ENCODE measurements around the gene XPO4.

The XPO4 gene

DNA sequence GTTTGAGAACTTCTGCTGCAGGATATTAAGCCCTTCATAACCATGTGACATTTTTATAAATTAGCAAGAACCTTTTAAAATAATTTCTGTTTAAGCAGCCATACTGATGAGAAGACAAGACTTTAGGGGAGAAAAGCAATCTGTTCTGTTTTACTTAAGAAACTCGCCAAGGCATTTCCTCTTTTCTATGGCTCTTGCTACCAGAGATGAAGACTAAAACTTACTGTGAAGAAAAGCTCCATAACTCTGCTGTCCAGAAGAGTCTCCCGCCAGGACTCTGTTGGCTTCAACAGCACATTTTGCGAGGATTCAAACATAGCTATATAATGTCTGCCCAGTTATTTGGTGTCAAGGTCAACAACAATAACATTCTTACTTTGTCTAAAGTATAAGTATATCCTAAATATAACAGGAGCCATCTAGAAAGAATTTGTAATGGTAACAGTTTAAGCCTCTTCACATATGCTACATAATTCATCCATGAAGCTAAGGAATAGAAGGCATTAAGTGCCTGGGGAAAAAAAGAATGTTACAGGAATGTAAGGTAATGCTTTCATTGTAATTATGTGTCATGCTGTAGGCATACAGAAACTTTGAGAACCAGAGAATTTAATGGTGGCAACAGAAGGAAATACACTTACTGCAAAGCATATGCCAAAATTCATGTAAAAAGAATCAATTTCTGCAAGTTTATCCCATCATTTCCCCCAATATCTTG lies 75.5 kb downstream of the XPO4 start:
- DNase-seq: no peak

DNA sequence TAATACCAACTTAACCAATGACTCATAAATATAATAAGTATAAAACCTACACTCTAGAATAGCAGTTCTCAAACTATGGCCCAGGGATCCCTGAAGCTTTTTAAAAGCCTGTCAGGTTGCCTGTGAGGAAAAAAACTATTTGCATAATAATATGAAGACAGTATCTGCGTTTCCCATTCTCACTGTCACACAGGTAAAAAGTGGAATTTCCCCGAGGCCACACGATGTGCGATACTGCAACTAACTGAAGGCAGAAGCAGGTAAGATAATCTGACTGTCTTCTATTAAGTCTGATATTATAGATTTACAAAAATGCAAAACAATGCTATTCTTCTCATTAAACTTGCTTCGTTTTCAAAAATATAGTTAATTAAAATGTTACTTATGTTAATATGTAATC lies 76.2 kb downstream of the XPO4 start:
- no peak for DNase-seq

DNA sequence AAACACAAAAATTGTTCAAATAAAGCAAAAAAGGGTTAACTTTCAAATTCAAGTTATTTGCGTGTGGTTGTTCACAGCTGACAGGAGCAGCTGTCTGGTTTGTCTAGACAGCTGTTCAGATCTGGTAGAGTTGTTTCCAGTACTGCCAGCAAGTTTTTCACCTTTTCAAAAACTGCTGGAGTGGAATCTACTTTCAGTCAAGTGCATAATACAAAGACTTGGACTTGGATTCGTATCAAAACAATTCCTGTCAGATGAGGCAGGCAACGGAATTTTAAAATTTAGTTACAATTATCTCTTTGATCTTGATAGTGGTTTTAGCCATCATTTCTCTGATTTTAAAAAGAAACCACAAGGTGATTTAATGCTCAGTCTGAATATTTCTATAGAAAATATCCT lies 77.1 kb downstream of the XPO4 start:
- no peak for DNase-seq

DNA sequence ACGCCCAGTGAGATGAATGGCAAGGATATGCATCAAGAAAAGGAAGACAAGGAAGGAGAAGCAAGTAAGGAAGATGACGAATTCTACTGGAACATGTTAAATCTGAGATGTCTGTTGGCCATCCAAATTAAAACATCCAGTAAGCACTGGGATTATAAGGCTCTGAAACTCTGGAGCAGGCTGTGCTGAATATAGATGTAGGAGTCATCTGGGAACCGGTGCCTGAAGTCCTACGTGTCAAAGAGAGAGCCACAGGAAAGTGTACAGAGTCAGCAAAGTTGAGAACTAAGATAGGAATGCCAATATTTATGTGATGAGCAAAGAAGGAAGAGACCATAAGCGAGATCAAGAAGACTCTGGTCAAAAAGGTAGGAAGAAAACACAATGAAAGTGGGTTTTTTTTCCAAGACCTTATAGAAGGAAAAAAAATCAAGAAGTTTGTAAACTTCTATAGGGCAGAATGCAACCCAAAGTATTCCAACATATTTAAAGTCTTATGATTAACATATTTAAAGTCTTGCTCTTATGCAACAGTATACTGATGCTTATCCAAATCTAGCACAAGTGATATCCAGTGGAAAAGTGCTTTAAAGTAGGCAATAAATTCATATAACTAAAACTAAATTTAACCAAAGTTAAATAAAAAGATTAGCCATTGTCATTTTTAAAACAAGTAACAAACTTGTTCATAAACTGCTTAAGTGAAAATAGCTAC lies 77.6 kb downstream of the XPO4 start:
- no peak for DNase-seq

DNA sequence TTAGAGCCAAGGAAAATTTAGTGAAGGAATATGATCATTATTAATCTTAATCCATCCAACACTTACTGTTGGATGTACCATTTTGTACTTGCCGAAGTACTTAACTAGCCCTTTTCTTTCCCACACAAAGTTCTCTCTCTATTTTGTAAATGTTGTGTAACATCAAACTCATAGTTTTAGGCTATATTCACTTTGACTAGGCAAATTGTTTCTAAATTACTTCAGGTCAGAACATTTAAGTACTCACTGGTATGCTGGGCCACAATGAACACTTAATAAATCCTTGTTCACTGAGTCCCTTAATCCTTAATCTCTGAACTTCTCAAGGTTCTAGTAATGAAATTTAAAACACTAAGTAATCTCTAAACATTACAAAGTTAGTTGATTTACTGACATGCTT lies 79.5 kb downstream of the XPO4 start:
- no peak for DNase-seq

DNA sequence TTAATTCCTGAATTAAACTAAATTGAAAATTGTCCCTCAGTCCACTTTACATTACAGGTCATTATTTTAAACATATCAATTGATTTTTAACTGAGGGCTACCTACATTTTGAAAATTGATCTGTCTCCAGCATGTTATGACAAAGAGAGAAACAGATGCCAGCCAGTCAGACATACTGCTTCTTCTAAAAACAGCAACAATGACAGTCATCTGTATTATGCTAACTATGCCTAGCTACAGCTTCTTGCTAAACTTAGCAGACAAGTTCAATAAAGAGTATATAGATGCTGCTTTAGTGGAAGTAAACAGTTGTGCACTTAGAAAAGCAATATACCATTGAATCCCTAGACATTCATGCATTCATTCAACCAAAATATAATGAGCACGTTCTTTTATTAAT lies 80.1 kb downstream of the XPO4 start:
- no peak for DNase-seq

DNA sequence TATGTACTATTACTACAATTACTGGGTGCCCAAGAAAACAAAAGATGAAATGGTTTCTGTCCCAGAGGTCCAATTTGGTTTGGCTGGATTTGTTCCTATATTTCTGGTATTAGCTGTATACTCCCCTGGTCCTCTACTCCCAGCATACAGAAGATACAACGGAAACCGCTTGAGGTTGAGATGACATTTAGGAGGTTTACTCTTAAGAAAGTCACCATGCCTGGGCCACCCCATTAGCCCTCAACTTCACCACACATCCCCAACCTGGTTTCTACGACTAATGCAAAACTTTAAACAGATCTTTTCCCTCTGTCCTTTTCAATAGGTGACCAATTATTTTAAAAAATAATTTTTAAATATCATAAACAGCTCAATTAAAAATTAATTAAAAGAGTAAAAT lies 82.8 kb downstream of the XPO4 start:
- no peak for DNase-seq

DNA sequence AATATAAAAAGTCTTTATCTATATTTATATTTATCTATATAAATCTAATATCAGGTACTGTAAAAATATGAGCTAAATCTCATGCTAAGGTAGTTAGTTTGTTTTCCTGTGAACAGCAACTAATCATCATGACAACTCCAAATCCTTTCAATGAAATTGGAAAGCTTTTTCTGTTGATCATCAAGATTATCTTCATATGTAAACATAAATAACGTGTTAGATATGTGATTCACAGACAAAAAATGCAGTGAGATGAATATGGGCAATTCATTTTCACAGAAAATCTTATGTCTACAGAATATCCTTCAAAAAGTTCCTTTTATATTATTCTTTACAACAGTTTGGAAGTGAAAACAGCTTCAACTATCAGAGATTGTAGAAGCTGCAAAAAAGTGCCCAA lies 87.1 kb downstream of the XPO4 start:
- DNase-seq: no peak

DNA sequence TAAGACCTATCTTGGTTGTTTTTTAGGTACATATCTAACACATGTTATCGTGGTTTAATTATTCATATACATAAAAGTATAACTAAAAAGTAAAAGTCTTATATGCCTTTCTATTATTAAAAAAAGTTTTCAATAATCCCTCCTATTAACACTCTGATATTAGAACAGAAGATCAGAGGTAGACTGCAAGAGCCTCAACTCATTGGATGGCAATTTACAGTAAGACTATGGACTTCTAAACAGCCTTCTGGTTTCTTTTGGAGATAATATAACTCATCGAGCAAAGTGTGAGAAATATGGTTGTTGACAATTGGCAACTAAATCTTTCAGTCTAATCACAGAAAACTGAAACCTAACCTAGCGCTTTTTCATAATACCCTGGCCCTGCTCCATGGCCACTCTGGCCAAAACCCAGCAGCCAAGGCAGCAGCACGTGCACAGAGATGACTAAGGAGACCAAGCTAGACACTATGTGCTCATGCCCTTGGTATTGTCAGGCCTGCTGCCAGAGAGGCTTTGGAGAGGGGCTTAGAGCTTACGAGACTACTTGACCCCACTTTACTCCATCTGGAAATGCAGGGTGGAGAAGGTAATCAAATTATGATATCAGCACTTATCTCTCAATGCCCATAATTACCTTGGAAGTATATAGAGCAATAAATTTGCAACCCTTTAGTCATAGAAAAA lies 88.2 kb downstream of the XPO4 start:
- no peak for DNase-seq

DNA sequence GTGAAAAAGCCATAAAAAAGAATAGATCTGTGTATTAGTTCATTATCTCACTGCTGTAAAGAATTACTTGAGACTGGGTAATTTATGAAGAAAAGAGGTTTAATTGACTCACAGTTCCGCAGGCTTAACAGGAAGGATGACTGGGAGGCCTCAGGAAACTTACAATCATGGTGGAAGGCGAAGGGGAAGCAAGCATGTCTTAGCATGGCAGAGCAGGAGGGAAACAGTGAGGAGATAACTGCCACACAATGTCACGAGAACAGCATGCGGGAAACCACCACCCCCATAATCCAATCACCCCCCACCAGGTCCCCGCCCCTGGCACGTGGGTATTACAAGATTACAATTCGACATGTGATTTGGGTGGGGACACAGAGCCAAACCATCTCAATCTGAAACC lies 89.7 kb downstream of the XPO4 start:
- no peak for DNase-seq

DNA sequence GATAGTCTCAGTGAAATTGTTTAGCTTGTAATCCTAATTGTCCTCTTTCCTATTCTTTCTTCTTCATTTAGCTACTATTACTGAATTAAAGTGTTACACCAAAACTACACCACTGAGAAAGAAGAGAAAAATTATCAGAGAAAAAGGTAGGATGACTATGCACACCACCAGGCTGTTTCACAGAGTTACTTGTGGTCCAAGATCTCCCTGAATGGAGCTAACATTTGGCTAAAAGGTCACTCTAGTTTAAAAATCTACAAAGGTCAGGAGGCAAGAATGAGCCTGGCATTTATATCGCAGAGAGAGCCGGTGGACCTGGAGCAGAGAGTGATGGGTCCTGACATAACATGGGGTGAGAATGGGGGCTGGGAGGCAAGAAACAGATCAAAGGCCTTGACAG lies 91.7 kb downstream of the XPO4 start:
- DNase-seq: no peak

DNA sequence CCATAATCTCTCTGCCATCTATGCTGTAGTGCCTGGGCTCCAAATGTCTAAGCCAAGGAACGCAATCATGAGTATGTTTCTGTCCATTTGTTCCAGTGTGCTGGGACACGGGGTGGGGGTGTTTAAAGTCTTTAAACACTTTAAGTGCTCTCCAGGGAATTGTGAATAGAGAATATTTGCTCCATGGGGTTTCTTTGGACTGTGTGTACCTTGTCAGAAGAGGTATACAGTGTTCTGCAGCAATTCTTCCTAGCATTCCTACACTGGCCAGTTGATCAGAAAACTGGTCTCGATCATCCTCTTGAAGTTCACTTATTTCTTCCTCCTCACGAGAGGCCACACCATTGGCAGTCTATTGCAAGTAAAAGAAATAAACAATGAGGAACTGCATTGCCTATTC lies 93.7 kb downstream of the XPO4 start:
- DNase-seq: no peak

DNA sequence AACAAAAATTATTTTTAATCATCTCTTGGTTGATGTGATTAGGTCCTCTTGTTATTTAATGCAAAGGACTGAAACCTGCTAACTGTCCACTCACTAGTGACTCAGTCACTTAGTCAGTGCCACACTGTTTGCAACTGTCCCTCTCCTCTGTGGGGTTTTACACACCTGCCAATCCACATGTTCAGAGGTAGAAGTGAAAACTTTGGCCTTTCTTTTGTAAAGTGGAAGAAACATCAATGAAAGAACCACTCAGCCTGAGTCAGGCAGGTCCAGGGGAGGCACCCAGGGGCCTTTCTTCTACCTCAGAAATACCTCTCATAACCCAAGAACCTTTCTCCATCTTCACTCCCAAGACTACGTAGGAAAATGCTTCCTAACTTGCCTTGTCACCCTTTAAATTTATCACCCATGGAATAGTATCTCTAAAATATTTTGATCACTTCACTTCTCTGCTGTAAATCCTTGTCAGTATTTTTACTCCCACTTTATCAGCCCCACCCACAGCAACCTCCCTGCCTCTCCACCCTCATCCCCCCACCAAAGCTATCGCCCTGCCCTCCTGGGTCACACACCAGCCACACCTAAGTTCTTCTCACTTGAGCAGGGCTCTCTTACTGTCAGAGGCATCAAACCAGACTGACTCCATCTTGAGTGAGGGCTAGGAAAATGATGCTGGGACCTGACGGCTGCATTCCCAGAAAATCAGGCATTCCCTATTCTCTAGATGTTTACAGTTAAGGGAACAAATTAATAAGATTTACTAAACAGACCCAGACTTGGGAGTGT lies 99.2 kb downstream of the XPO4 start:
- no peak for DNase-seq

DNA sequence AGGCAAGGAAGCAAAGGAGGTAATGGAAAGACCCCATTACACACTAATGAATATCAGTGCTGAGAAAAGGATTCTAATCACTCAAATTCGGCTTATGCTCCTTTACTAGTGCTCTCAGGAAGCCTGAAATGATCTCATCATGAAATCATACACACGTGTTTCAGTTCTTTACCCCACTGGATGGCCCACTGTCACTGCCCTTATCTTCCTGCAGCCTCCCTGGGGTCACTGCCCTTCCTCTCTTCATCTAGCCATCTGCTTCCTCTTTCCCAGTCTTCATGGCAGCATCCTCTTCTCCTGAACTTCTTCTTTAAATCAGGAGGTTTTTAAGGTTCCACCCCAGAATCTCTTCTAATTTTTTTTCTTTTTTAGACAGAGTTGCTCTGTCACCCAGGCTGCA lies 100.8 kb downstream of the XPO4 start:
- DNase-seq: no peak

DNA sequence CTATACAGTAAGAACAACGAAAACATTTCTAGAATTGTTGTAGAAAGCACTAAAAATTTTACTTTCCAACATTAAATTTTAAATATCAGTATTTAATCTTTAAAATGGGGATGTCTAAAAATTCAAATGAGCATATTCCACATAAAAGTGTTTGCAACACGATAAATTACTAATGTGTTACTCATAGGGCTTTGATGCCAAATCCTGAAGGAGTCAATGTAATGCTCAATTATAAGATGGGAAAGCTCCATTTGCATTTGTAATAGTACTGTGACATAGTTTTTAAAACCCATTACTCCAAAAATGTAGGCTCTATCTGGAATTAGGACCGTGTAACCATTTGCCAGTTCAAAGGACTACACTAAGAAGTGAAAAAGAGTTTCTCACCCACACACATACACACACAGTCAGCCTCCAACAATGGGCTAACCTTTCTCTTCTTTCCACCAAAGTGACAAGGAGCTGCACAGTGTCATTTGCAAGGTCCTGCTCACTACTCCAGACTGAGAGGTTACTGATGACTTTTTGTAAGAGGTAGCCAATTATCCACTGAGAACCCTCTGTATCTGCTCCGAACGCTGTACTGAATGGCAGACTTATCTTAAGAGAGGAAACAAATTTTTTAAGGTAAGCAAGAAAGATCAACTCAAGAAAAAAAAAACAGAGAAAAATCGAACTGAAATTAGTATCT lies 102.7 kb downstream of the XPO4 start:
- no peak for DNase-seq

DNA sequence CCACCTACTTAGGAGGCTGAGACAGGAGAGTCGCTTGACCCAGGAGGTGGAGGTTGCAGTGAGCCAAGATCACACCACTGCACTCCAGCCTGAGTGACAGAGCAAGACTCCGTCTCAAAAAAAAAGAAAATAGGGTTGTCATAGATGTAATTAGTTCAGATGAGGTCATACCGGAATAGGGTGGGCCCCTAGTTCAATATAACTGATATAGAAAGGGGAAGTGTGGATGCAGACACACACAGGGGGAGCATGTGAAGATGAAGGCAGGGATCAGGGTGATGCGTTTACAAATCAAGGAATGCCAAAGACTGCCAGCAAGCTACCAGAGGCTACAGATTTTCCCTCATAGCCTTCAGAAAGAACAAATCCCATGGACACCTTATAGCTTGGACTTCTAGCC lies 104.5 kb downstream of the XPO4 start:
- DNase-seq: no peak

DNA sequence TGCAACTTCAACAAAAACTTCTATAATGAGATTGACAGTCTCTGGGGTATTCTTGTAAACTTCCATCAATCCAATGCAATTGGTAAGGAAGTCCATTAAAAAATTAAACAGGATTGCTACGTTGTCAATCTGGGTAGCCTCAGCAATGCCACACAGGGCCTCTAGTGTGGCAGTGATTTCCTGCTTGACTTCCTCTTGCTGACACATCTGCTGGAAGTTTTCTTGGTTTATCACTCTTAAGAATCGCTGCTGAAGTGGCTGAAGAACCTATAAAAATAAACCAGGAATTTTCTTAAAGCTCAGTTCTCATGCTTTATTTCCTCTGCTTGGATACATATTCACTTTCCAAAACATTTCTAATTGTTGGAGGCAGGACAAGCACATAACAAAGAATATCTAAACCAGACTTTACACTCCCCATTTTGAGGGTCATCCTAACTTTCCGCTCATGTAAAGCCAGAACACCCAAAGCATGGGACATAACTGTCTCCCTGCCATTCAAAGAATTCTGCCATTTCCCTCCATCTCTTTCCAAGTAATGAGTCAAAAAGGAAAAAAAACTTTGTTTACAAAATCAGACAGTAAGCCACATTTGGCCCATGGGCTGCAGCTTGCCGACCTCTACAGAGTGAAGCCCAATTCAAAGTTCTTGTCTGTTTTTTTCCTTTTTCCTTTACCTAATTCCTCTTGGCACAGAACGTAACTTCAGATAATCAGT lies 105.6 kb downstream of the XPO4 start:
- no peak for DNase-seq

DNA sequence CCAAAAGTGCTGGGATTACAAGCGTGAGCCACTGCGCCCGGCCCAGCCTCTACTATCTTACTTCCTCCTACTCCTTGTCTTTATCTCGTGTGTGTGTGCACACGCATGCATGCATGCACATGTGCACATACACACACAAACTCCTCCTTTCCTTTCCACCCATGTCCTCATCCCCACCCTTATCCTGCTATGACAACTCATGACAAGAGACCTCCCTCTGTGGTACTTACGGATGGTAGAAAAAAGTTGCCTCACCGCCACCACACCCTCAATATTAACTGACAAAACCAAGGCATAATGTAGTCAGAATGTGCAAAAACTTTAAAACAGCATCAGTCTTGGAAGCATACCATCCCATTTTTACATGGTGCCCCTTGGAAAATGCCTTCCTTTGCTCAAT lies 112.9 kb downstream of the XPO4 start:
- no peak for DNase-seq

DNA sequence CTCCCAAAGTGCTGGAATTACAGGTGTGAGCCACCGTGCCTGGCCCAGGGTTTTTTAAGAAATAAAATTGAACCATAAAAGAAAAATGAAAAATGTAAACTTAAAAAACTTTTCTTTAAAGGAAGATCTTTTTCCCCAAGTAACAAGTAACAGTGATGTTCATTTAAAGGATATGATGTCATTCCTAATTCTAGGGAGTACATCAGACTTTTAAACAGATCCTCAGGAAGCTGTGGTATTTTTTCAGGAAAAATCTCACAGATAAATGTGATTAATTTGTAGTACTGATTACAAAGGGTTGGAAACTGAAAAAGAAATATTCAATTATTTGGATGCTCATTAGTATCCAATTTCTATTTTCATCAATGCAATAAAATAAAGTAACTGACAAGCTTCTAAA lies 114.2 kb downstream of the XPO4 start:
- DNase-seq: no peak

DNA sequence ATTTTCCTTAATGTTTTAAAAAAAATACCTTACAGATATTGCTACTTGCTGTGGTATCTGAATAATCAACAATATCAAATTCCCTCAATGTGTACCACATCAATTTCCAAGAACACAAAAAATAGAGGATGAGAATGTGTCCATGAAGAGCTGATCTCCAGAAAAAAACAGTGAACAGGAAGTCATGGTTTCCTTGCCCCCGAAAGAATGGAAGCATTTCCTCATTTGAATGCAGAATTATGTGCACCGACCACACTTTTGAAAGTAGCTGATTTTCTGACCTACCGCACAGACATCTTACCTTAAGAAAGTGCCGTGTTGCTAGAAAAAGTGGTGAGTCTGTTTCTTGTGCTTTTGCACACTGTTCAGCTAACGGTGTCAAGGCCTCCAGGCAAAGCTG lies 115.4 kb downstream of the XPO4 start:
- DNase-seq: no peak

DNA sequence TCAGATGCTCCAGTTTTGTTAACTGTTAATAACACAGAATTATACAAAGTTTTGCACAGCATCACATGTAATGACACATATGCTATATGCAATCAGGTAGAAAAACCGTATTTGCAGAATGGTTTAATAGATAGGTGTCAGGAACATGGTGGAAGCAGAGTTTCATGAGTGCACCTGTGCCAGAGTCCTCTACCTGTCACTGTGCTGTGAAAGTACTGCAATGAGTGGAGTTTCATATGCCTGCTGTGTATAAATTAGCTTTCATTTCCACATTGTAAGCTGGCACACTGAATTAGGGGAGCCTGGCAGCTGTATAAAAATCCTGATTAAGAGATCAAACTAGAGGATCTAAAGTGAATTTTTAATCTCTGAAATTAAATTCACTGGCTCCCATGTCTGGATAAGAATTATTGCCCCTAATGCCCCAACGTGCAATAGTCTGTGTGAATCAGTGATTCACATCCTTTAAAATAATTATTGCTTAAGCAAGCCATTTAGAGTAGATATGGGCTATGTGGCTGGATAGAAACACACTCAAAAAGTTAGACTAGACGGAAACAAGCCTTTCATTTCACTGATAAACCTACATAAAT lies 120.3 kb downstream of the XPO4 start:
- DNase-seq: no peak

DNA sequence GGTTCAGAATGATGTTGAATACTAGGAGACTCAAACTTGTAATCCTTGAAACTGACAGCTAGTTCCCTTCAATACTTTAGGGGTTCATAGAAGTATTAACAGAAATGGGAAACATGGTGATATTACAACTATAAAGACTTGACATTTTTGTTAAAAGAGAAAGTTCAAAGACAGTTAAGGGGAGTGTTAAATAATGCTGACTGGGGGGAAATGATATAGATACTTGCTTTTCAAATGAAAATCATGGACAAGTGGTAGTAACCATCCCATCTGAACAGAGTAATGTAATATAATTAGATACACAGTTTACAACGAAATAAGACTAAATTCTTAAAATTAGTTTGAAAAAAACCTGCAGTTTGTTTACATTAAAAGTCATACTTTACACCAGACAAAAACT lies 122.2 kb downstream of the XPO4 start:
- DNase-seq: no peak

Measured in NCI-H187 (cell line).